Stimulated activated CD8-positive, alpha-beta memory T cell treated with anti-CD3 and anti-CD28 coated beads, Interleukin-4, amount 100 ng/mL, for 48 hours (primary cell): ENCODE data around the gene PLXNB3.
A peak's percentile ranks its signal among the peaks of the same experiment; 100 is the strongest.
"Not testable (repeated sequence)": the region's sequence is repeated elsewhere in the genome, so short reads cannot be mapped to it uniquely, and the experiment has no call there.

ENCODE experiments used
- DNase-seq: peaks from one replicate; pipeline ENCODE4 v3.0.0-alpha.2; 2020

PLXNB3 gene

DNA sequence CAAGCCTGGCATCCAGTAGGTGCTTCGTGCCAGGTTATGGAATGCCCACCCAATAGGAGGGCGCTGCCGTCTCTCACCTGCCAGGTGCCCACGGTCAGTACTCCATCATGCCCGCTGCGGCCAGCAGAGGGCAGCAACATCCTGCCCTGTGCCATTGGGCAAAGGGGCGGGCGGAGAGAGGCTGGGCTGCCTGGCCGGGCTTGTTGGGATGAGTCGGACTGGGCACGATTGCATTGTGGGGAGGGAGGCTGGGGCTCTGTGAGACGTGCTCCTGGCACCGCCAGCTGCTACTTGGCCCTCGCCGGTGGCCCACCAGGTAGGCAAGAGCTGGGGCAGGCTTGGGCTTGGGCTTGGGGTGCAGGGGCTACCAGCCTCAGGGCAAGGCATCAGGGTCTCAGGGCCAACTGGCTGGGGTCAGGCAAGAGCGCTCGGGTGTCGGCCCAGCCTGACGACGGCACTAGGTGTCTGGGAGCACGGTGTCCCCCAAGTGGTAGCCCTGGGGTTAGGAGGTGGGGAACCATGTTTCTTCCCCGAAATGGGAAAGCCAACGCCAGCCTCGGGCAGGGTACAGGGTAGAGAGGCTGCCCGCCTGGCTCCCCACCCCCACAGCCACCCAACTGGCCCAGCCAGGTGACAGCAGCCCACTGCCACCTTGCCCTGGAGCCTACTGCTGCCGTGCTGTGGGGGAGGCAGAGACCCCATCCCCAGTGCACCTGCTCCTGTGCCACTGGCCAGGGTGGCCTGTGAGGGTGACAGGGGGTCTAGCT, at the start of gene PLXNB3:
PLXNB3 (plus strand) TSS at position 261 of the 767 bp plus-strand sequence. CDS start 1,287 bp downstream, outside the sequence.
- peak; percentile 84 for DNase-seq

GRCh38 chrX:153714256-153714655, 49.8 kb upstream of the PLXNB3 start:
- no peak for DNase-seq

DNA sequence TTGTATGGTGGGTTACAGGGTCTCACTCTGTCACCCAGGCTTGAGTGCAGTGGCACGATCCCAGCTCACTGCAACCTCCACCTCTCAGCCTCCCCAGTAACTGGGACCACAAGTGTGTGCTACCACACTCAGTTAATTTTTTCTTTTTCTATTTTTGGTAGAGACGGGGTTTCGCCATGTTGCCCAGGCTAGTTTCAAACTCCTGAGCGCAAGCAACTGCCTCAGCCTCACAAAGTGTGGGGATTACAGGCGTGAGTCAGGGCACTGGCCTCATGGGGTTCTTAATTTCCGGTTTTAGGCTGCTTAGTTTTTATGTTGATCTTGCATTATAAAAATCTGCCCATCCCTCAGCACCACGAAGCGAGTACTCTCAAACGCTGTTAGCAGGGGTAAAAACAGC, 46.6 kb upstream of the PLXNB3 start:
- DNase-seq: no peak

- DNase-seq: no peak
These were observed 44.8 kb upstream of the PLXNB3 start for GRCh38 chrX:153719238-153719637.

DNA sequence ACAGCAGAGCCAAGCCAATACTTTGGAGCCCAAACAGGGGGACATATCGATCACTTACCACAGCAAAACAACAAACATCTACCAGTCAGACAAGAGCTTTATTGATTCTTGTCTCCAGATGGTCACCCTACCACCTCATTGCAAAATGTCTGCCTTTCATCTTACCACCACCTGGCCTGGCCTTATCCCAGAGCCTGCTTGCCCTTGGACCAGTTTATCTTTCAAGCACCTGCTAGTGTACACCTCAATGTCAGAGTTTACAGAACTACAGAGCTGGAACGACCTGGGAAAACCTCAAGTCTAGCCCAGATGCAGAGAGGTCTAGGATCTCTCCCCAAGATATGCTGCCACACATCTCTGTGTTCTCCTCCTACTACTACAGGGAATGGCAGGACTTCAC, 44.3 kb upstream of the PLXNB3 start:
- no peak for DNase-seq

GRCh38 chrX:153722704-153723350, 41.2 kb upstream of the PLXNB3 start:
- DNase-seq: no peak

DNA sequence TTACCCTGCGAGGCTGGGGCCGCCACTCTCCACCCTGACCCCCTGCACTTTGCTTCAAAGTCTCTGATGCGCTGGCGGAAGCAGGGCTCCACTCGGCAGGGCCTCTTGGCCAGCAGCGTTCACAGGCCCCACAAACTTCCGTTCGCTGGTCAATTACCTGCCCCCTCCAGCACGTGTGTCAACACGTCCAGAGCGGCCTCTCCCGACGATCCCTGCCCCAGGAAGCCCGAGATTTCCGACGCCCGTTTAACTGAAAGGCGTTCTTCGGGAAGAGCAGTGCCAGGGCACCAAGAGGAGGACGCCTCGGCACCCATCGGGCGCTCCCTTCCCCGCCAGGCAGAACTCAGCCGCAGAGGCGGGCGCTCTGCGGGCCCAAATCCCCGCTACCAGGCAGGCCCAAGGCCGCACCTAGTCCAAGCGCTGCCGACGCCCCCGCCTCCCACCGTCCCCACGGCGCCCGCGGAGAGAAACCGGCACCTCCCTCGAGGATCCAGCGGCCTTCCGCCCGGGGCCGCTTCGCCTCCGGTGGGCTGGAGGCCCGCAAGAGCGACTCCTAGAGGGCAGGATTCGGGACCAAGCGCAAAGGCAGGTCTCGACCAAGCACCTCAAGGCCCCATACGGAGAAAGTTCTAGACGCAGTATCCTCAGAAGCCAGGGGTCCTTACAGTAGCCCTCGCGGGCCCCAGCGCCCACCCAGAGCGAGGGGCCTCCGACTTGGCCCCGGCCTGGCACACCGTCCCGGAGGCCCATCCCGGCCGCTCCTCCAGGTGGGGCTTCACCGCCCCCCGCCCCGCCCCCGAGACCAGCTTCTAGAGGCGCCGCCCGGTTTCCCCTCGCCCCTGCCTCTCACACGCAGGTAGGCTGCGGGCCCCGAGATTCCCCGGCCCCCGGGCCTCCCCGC, 40.4 kb upstream of the PLXNB3 start:
- DNase-seq: peak; percentile 57

- DNase-seq: peak; percentile 90
These were observed 39.6 kb upstream of the PLXNB3 start, which contains the start of the genes ABCD1 and BCAP31 for GRCh38 chrX:153724252-153725038. ABCD1 (plus strand) TSS chrX:153724856; CDS start chrX:153725267, 411 bp downstream. BCAP31 (minus strand) TSS chrX:153724387; CDS start chrX:153723244, 1,143 bp downstream.

DNA sequence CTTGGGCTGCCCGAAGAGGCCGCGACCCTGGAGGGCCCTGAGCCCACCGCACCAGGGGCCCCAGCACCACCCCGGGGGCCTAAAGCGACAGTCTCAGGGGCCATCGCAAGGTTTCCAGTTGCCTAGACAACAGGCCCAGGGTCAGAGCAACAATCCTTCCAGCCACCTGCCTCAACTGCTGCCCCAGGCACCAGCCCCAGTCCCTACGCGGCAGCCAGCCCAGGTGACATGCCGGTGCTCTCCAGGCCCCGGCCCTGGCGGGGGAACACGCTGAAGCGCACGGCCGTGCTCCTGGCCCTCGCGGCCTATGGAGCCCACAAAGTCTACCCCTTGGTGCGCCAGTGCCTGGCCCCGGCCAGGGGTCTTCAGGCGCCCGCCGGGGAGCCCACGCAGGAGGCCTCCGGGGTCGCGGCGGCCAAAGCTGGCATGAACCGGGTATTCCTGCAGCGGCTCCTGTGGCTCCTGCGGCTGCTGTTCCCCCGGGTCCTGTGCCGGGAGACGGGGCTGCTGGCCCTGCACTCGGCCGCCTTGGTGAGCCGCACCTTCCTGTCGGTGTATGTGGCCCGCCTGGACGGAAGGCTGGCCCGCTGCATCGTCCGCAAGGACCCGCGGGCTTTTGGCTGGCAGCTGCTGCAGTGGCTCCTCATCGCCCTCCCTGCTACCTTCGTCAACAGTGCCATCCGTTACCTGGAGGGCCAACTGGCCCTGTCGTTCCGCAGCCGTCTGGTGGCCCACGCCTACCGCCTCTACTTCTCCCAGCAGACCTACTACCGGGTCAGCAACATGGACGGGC, 38.8 kb upstream of the PLXNB3 start:
- peak; percentile 27 for DNase-seq

GRCh38 chrX:153725832-153726285, 38.2 kb upstream of the PLXNB3 start:
- no peak for DNase-seq

- DNase-seq: peak; percentile 41
These were observed 37.5 kb upstream of the PLXNB3 start for GRCh38 chrX:153726286-153727122.

DNA sequence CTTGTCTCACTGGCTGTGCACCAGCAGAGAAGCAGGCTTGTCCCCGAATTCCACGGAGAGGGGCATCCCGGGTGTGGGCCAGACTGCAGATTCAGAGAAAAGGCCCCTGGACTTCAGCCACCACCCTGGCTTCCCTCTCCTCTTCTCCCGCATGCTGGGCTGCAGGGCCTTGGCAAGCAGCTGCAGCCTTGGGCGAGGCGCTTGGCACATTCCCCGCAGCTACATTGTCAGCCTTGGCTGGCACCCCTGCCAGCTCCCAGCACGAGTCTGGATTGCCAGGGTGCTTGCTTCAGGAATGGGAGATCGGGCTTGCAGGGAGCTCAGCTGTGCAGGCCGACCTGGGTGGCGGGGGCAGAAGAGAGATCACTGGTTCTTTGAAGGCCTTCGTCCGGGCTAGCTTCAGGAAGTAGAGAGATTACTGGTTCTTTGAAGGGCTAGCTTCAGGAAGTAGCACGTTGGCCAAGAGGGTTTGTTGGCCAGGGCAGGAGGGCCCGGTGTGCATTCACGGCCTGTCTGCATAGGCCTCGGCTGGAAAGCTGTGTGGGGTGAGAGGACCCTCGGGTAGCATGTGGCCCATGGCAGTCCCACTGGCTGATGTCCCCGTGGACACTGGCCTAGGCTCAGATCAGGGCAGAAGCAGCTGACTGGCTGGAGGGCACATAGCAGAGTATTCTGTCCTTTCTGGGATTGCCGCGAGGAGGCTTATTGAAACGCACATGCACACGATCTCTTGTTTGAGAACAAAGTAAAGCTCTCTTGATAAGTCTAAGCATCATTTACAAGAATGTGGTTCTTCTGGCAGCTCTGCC, 36.7 kb upstream of the PLXNB3 start:
- DNase-seq: no peak

DNA sequence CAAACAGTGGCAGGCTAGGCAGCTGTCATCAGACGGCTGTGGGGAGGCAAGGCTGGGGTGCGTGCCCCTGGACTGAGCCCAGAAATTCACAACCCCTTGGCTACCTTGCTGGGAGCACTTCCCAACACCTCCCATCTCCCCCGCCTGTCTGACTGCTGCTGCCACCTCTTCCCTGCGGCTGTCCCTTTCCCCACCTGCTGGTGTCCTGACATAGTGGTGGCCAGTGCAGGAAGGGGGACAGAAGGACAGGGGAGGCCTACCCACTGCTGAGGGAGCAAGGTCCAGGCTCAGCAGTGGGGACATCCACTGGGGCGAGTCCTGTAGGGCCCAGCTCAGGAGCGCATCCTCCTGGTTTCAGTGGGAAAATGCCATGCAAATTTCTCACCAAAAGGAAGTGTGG, 36.0 kb upstream of the PLXNB3 start:
- no peak for DNase-seq

DNA sequence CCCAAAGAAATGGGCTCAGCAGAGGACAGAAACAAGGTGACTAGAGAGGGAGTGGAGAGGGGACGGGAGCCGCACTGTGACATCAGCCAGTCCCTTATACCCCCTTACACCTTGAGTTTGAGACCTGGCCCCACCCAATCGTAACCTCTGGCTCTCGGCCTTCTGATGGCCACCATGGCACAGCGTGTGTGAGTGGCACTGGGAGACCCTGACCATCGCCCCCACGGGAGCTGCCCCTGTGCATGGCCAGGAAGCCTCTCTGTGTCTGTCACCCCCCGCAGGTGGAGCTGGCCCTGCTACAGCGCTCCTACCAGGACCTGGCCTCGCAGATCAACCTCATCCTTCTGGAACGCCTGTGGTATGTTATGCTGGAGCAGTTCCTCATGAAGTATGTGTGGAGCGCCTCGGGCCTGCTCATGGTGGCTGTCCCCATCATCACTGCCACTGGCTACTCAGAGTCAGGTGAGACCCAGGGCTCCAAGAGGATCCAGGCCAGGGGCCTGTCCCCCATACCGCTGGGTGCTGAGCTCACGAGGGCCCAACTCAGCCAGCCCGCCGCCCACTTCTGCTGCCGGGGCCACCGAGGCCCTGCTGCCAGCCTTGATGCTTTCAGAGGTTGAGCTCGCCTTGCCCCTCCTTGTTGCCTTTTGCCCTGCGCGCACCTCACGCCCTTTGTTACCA, 35.0 kb upstream of the PLXNB3 start:
- DNase-seq: no peak

DNA sequence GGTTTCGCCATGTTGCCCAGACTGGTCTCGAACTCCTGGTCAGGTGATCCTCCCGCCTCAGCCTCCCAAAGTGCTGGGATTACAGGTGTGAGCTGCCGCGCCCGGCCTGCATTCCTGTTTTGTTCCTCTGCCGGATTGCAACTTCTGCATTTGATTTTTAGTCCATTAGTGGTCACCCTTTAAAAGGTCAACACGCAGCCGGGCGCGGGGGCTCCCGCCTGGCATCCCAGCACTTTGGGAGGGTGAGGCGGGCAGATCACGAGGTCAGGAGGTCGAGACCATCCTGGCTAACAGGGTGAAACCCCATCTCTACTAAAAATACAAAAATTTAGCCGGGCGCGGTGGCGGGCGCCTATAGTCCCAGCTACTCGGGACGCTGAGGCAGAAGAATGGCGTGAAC, 33.9 kb upstream of the PLXNB3 start:
- not testable (repeated sequence) for DNase-seq

DNA sequence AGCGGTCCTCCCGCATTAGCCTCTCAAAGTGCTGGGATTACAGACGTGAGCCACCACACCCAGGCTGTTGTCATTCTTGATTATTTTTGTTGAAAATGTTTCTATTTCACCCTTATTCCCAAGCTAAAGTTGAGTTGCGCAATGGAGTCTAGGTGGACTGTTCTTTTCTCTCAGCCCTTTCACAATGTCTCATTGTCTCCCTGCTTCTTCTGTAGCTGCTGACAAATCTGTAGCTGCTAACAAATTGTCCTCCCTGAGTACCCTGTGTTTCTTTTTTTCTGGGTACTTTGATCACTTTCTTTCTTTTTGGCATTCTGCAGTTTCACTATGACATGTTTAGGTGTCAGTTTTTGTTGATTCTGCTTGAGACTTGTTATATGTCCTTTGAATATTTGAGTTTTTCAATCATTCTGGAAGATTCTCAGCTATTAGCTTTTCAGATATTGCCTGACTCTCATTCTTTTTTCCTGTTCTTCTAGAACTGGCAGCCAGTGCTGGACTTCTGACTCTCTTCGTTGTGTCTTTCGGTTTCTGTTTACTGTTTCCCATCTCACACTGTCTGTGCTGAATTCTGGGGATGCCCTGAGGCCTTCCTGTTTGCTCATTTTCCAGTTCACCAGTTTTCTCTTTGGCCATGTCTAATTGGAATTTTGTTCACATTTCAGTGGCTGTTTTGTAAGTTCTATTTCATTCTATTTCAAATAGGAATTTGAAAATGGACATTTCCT, 32.8 kb upstream of the PLXNB3 start:
- DNase-seq: no peak

DNA sequence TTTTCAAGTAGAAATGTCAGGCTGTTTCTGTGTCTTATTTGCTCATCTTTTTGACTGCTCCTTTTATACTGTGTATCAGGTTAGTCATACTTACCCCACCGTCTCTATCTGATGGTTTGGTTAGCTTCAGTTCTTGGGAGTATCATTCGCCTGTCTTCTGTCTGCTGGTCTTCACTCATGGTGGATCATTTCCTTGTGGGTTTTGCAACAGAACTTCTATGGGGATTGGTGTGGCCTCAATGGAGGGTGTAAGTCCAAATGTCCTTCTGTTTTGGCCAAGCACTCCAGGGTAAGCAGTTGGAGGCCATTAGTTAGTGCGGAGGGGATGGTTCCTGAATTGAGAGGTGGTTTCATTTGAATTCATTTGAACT, 32.2 kb upstream of the PLXNB3 start:
- no peak for DNase-seq

- DNase-seq: no peak
These were observed 31.6 kb upstream of the PLXNB3 start for GRCh38 chrX:153732401-153732800.
